Neural crest cell (in vitro differentiated cells): ENCODE data around the gene FXN. TPM values are rescaled to one million over a fixed set of nuclear protein-coding genes. Genes with fewer than 3 reads are reported as not detected.

Source experiments
- DNase-seq: peaks from one replicate; pipeline ENCODE4 v3.0.0; 2021; ENCODE audit warnings: low read depth, mixed read lengths, low spot score
- H3K27ac Mint-ChIP-seq: one replicate; pipeline ENCODE4 v1.8.0; 2021; ENCODE audit warnings: mild to moderate bottlenecking, mixed read lengths; ENCODE audit not compliant: unreplicated experiment
- H3K27me3 Mint-ChIP-seq: 2 replicates; pipeline ENCODE4 v1.8.0; 2021; ENCODE audit warnings: low read depth, mild to moderate bottlenecking, mixed read lengths
- H3K36me3 Mint-ChIP-seq: 2 replicates; pipeline ENCODE4 v1.8.0; 2021; ENCODE audit warnings: low read depth, mild to moderate bottlenecking, mixed read lengths
- H3K4me1 Mint-ChIP-seq: 2 replicates; pipeline ENCODE4 v1.8.0; 2021; ENCODE audit warnings: mixed read lengths
- H3K4me3 Mint-ChIP-seq: one replicate; pipeline ENCODE4 v1.8.0; 2021; ENCODE audit warnings: mild to moderate bottlenecking, mixed read lengths
- H3K9me3 Mint-ChIP-seq: 2 replicates; pipeline ENCODE4 v1.8.0; 2021; ENCODE audit warnings: mixed read lengths
- CTCF ChIP-seq: fragments of 200-600 bp; sonication (generic); conservative IDR thresholded peaks from 2 replicates; pipeline ENCODE4 v1.5.0; 2021; ENCODE audit warnings: antibody characterized with exemption, mild to moderate bottlenecking
- total RNA-seq: library from RNA; stranded (reverse); gene quantifications from 2 replicates; pipeline ENCODE4 v1.2.1, GENCODE V29; 2021

Gene FXN
- total RNA-seq, 1 donor from 2014 or later = 28.6 TPM

GRCh38 chr9:69070201-69070600, 34.6 kb downstream of the FXN start:
- H3K4me3 Mint-ChIP-seq = no peak overlapping the region
- no peaks in the 10 kb centered on the region for H3K27me3 Mint-ChIP-seq
- no peak for TF ChIP-seq CTCF
- no peak overlapping the region for H3K27ac Mint-ChIP-seq
- H3K9me3 Mint-ChIP-seq = no peaks in the 10 kb centered on the region
- H3K4me1 Mint-ChIP-seq = no peaks in the 10 kb centered on the region
- H3K36me3 Mint-ChIP-seq = peaks cover 9% of the 10 kb centered on the region
- no peak for DNase-seq

GRCh38 chr9:69071059-69071458, 35.5 kb downstream of the FXN start:
- Mint-ChIP-seq H3K9me3 (no peaks in the 10 kb centered on the region), H3K27ac (no peak overlapping the region), H3K4me1 (no peaks in the 10 kb centered on the region), H3K4me3 (no peak overlapping the region), H3K27me3 (no peaks in the 10 kb centered on the region), H3K36me3 (peaks cover 5% of the 10 kb centered on the region)
- no peak for DNase-seq
- no peak for TF ChIP-seq CTCF

GRCh38 chr9:69073103-69073502, 37.6 kb downstream of the FXN start:
- TF ChIP-seq CTCF = no peak
- H3K27ac Mint-ChIP-seq = no peak overlapping the region
- no peaks in the 10 kb centered on the region for H3K27me3 Mint-ChIP-seq
- no peak for DNase-seq
- no peaks in the 10 kb centered on the region for H3K4me1 Mint-ChIP-seq
- no peak overlapping the region for H3K4me3 Mint-ChIP-seq
- H3K36me3 Mint-ChIP-seq = no peaks in the 10 kb centered on the region
- no peaks in the 10 kb centered on the region for H3K9me3 Mint-ChIP-seq

- no peak for TF ChIP-seq CTCF
- no peaks in the 10 kb centered on the region for H3K9me3 Mint-ChIP-seq
- DNase-seq = no peak
- H3K27me3 Mint-ChIP-seq = no peaks in the 10 kb centered on the region
- H3K36me3 Mint-ChIP-seq = no peaks in the 10 kb centered on the region
- no peak overlapping the region for H3K27ac Mint-ChIP-seq
- H3K4me3 Mint-ChIP-seq = no peak overlapping the region
- H3K4me1 Mint-ChIP-seq = no peaks in the 10 kb centered on the region
Measured at GRCh38 chr9:69074801-69075200, 39.2 kb downstream of the FXN start.

- H3K4me3 Mint-ChIP-seq = no peak overlapping the region
- no peak for DNase-seq
- H3K9me3 Mint-ChIP-seq = peaks cover 4% of the 10 kb centered on the region
- H3K27ac Mint-ChIP-seq = no peak overlapping the region
- H3K36me3 Mint-ChIP-seq = peaks cover 6% of the 10 kb centered on the region
- no peaks in the 10 kb centered on the region for H3K4me1 Mint-ChIP-seq
- no peak for TF ChIP-seq CTCF
- no peaks in the 10 kb centered on the region for H3K27me3 Mint-ChIP-seq
Measured at GRCh38 chr9:69076550-69076949, 41.0 kb downstream of the FXN start.

GRCh38 chr9:69078069-69078468, 42.5 kb downstream of the FXN start:
- Mint-ChIP-seq H3K27me3 (no peaks in the 10 kb centered on the region), H3K9me3 (peaks cover 4% of the 10 kb centered on the region), H3K4me3 (no peak overlapping the region), H3K27ac (no peak overlapping the region), H3K36me3 (peaks cover 6% of the 10 kb centered on the region), H3K4me1 (no peaks in the 10 kb centered on the region)
- no peak for TF ChIP-seq CTCF
- DNase-seq = no peak
